ENCODE results near the gene SYP.
"Not testable (repeated sequence)": the region's sequence is repeated elsewhere in the genome, so short reads cannot be mapped to it uniquely, and the experiment has no call there.

Gene SYP

DNA sequence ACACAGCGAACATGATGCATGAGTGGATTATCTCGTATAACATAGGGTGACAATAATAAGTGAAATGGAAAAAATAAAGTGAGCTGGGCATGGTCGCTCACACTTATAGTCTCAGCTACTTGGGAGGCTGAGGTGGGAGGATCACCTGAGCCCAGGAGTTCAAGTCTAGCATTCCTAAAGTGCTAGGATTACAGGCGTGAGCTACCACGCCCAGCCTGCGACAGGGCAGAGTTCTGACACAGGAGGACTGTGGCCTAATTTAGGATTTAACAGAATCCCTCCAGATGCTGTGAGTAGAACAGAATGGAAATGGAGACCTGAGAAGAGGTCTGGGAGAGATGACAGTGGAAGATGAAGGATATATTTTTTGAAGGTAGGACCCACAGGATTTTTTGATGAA lies 10.4 kb downstream of the SYP start:
- no peak for DNase-seq (ENCODE audit: low read depth)

DNA sequence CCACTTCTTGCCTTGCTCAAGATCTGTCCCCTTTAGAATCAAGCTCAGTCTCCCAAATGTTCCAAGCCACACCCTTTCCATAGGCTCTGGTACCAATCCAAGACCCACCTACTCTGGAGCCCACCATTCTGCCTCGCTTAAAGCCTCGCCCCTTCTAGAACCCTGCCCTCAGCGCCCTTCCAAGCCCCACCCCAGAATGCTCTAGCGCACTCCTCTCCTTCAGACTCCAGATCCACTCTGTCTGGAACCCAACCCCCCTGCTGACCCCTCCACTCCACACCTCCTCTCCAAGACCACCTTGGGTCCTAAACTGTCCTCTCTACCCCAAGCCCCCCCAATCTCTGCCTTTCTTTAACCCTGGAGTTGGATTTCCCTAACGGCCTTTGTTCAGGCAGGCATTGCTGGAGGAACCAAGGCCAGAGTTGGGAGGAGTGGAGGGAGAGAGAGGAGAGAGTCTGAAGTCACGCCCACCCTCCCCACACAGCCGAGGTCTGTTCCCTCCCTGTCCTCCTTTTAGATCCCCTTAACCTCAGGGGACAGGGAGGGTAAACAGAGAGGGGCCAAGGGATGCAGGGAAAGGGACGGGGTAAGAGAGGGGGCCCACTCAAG lies 11.4 kb downstream of the SYP start:
- no peak for DNase-seq (ENCODE audit: low read depth)

DNA sequence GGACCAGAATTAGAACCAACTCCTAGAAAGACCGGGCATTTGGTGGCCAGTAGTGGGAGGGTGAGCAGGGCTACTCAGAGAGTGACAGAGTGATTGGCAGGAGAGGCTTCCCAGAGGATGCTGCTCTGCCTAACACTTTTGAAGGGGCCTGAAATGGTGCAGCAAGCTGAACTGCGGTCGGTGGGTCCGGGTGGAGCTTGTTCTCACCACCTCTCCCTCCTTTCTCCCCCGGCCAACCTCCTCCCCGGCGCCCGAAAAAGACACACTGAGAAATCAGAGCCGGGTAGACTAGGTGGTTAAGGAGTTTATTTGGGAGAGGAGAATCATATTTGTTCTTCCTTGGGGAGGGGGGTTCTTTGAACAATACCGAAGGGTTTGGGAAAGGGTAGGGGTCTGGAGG lies 12.5 kb downstream of the SYP start:
- no peak for DNase-seq (ENCODE audit: low read depth)

DNA sequence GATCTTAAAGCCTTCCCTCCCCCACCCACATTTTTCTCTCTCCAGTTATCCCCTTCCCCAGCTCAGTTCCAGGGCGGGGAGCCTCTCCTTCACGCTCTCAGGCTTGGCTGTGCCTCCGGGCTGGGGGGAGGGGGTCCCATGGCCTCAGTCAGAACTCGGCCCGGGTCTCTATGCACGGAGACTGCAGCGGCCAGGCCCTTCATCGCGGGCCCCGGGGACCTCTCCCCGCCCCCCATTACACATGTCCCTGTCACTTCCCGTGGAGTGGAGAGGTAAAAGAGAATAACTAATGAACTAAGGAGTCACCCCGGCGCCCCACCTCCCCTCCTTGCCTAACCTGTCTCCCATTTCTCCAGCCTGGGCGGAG lies 13.0 kb downstream of the SYP start:
- DNase-seq (ENCODE audit: low read depth), result no peak

DNA sequence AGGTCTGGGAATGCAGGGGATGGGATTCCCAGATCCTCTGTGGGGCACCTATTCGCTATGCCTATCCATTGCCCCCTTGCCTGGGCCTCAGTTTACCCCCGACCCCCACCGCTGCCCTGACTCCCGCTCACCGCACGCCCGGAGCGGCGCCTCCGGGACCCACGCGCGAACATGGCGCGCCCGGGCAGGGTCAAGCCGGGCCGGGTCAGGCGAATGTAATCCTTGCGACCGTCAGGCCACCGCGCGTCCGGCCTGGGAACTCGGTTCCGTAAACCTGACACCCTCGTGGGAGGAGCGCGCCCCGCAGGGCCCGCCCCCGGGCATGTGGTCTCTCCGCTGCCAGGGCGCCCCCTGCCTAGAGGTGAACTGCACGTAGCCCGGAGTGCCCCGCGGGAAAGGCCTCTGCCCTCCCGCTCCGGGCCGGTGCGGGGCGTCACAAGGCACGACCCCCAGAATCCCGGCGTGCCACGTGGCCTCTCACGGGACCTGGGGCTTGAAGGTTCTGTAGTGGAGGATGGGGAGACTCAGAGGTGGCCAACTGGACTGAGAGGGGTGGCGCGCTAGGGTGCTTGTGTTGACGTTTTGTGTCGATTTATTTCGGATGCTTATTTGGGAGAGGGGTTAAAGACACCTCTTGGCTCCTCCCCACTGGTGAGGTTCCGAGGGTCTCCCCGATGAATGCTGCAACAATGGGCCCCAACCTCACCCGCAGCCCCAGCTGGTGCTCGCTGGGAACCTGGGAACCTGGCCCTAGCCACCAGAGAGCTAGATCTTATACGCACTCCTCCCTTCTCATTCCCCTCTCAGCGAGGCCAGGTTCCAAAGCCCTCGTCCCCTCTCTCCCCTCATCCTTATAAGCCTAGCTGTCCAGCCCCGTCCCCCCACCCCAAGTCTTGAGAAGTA lies 13.6 kb downstream of the SYP start, which contains the start of gene PRICKLE3:
PRICKLE3 (minus strand) TSS at position 249 of the 903 bp plus-strand sequence; CDS start at position 173, 76 bp downstream.
- no peak for DNase-seq (ENCODE audit: low read depth)

DNA sequence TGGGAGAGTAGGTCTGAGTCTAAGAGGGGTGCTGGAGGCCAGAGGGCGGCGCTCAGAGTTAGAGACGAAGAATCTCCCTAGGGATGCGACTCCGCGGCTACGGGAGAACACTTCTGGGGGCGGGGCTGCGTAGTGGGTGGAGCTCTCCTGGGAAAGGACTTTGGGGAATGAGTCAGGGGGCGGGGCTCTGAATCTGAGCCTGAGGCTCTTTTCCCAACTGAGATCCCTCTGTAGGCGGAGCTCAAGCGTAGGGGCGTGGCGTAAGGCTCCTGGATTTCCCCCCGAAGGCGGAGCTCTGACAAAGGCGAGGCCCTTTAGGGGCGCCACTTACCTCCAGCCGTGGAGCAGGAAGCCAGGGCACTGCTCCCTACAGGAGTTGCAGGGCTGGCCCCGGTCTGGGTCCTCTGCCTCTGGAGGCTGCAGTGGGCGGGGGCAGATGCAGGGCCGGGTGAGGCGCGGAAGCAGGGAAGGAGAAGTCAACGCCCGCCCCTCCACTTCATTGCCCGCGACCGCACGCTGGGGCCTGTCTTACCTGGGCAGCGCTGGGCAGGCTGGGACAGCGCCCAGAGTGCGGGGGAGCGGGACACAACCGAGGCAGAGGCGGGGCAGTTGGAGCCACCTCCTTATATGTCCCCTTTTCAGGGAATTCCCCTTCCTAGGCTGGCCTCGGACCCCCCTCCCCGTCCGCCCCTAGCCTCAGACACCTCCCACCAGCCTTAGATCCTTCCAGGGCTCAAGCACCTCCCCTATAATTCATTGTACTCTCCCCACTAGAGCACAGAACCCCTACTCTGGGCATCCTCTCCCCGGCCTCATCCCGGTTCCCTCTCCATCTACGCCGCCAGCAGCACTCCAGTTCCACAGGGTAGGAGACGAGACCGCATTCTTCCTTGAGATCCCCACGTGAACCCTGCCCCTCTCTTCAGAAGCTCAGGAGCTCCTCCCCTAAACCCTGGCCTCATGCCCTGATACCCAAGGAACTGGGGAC lies 15.4 kb downstream of the SYP start:
- DNase-seq (ENCODE audit: low read depth), result peak; percentile 43

DNA sequence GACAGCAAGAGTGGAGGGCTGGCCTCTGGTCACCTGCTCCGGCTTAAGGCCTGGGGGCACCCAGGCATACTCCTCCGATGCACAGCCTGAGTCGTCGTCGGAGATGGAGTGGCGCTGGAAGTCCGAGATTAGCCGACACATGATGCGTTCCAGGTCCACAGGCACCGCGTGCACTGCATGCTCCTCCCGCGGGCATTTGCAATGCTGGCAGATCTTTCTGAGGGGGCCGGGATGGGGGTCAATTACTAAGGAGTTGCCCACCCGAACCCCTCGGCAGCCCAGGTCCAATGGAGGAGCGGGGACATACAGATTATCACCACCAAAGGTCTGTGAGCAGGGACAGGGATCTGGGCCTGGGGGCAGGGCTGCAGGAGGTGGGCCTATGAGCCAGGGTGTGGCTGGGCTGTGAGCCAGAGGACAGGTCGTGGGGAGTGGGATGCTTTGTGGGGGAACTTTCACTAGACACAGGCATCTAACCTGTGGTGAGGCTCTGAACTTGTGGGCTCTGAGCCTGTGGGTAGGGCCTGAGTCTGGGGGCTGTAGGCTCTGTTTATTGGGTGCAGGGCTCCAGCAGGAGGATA lies 16.2 kb downstream of the SYP start:
- DNase-seq (ENCODE audit: low read depth), result no peak

DNA sequence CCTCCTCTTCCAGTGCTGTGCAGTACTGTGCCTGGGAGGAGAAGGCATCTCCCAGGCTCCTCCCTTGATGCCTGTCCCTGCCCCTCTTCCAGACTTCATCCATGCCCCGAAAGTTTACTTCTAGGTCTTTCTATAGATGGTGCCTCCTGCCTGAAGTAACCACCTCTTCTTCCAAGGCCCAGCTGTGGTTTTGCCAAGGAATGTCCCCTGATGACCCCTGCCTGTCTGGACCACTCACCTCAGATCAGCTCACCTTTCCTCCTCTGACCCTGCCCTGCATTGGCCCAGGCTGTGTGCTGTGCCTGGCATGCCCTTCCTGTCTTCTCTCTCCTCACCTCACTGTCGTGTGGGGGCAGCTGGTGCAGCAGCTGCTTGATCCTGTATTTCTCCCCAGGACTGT lies 20.6 kb downstream of the SYP start:
- DNase-seq (ENCODE audit: low read depth), result no peak

DNA sequence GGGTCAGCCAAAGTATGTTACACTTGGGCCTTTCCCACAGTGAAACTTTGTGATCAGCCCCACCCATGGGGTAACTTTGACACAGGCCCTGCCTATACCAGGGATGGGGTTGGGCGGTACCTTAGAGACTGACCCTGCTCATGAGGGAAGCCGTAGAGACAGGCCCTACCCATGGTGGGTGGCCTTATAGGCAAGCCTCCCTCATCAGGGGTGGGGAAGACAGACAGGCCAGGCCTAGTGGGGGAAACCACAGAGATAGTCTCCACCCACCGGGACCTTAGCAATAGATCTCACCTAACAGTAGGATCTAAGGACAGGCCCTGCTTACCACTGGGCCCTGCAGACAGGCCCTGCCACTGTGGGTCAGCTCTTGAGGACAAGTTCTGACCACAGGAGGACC lies 21.5 kb downstream of the SYP start:
- DNase-seq (ENCODE audit: low read depth), result no peak

DNA sequence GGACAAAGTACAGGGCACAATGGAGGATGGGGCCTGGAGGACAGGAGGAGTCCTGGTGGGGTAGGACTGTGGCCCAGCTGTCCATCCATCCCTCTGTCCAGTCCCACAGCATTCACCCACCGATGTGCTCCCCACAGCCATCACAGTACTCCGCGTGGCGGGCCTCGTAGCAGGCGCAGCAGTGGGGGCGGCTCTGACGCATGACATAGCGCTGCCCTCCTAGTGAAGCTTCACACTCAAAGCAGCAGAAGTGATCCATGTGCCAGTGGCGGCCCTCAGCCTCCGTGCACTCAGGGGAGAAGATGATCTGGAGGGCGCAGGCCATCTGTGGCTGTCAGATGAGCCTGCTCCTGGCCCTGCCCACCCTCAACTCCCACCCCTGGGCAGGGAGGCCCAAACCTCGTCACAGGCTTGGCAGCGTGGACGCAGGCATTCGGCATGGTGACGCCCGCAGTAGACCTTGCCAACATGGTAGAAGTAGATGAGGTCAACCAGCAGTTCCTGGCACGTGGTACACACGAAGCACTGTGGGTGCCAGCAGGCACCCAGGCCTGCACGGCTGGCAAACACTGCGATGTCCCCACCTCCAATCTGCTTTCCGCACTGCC lies 22.0 kb downstream of the SYP start:
- no peak for DNase-seq (ENCODE audit: low read depth)

DNA sequence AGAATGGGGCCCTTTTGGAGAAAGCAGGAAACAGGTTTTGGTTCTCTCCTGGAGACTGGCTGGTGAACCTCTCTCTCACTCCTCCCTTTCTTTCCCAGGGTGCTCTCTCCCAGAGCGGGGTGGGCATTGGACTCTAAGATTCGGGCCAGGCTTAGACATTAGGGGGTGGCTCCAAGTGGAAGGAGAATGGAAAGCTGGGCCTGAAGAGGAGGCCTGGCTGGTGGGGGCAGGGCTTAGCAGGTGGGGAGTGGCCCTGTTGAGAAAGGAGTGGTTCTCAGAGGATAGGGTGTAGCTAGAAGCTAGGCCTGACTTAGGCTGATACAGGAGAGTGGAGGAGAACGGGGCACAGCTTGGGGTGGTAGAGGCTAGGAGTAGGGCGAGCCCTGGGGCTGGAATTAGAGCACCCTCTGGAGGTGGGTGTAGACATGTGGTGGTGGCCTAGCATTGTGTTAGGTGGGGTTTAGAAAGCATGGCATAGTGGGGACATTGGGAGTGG lies 22.6 kb downstream of the SYP start:
- no peak for DNase-seq (ENCODE audit: low read depth)

DNA sequence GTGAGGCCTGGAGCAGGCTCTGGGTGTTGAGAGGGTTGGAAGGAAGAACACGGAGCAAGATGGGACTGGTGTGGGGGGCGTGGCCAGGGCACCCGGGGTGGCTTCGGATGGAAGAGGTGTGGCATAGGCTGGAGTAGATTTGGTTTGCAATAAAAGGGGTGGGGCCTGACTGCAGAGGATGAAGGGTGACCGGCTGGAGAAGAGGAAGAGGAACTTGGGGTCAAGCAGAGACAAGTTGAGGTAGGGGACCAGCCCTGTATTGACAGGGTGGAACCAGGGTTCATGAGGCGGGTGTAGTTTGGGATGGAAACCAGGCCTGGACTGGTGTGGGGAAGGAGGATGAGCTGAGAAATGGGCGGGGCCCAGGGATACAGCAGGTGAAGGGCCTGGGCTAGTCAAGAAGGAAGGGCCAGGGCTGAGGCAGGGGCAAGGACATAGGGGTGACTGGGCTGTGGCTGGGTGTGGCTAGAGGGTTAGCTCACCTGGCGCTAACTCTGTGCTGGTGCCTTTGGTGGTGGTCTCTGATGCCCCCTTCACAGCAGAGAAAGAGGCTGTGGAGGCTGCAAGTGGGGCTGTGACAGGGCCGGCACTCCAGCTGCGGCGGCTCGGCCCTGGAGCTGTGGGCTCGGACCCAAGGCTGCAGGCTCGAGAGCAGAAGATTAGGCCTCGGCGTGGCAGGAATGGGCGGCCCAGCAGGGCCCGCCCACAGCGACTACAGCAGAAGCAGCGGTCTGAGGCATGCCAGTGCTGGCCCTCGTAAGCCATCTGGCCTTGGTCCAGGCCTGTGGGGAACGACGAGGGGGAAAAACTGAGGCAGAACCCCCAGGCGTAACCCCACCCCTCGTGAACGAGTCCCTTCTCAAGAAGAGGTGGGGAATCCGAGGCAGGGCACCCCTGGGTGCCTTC lies 23.3 kb downstream of the SYP start:
- no peak for DNase-seq (ENCODE audit: low read depth)

DNA sequence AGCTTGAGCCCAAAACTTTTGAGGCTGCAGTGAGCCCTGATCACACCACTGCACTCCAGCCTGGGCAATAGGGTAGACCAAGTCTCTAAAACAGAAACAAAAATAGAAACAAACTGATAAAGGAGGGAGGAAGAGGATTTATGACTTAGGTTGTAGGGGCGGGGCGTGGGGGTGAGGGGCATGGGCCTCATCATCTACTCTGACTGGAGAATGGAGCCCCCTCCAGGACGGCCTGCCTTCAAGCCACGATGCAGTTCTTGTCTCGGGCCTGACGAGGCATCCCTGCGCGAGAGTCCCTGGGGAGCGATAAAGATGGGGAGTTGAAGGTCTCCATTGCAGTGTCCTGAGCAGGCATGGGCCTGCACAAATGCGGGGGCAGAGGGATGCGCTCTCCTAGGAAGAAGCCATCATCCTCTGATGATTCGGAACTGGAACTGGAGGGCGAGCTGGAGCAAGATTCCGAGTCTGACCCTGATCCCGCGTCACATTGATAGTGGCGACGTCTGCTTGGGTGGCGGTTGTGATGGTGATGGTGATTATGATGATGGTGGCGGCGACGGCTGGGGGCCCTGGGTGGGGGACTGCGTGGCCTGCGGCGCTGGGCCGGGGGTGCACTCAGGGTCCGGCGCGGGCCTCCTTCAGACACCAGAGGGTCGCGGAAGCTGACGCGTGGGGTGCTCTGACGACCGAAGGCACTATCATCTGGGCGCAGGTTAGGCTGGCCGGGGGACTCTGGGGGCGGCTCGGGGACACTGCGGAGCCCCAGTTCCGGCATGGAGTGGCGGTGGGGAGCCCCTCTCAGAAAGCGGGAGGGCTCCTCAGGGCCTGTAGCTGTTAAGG lies 24.3 kb downstream of the SYP start:
- DNase-seq (ENCODE audit: low read depth), result no peak

DNA sequence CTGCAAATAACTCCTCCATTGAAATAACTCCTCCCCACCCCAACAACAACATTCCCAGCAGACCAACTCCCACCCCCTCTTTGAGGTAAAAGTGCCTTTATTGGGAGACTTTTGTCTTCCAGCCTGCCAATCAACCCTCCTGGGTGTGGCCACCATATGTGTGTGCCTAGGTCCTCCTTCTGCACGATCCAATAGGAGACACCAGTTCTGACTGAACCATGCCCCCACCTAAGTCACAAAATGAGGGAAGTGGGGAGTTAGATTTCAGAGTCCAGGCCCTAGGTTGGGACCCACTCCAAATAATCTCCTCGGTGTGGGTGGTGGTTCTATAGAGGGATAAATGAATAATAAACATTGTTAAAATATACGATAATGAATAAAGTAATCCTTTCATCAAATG lies 25.3 kb downstream of the SYP start:
- no peak for DNase-seq (ENCODE audit: low read depth)

DNA sequence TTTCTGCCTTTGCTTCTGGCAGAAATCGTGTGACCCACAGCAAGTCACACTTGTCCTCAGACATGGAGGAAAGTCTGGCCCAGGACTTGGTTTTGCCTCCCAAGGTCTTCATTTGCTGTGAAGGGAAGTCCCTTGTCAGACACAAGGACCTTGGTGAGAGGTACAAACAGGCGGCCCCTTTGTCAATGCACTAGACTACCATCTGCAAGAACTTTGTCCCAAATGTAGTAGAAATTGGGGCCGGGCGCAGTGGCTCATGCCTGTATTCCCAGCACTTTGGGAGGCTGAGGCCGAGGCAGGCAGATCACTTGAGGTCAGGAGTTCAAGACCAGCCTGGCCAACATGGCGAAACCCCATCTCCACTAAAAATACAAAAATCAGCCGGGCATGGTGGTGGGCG lies 26.4 kb downstream of the SYP start:
- not testable (repeated sequence) for DNase-seq (ENCODE audit: low read depth)

DNA sequence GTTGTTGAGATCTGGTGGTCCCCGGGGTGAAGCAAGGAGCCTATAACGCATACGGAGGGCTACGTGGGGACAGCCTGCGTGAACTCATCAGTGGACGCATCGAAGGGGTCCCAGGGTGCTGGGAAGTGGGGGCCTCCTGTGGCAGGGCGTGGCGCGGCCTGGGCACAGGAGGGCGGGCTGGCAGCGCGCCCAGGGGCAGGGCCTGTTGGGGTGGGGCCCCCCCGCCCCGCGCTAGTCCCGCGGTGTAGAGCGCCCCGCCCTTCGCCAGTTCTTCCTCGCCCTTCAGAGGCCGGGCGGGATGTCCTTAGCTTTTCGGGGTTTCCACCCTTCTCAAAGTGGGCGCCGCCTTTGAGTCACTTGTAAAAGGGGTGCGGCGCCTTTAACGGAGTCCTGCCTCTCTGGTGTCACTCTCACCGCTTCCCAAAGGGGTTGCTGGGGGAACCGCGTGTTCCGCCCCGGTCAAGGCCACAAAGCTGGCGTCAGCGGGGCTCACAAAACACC lies 27.7 kb downstream of the SYP start:
- DNase-seq (ENCODE audit: low read depth), result no peak

DNA sequence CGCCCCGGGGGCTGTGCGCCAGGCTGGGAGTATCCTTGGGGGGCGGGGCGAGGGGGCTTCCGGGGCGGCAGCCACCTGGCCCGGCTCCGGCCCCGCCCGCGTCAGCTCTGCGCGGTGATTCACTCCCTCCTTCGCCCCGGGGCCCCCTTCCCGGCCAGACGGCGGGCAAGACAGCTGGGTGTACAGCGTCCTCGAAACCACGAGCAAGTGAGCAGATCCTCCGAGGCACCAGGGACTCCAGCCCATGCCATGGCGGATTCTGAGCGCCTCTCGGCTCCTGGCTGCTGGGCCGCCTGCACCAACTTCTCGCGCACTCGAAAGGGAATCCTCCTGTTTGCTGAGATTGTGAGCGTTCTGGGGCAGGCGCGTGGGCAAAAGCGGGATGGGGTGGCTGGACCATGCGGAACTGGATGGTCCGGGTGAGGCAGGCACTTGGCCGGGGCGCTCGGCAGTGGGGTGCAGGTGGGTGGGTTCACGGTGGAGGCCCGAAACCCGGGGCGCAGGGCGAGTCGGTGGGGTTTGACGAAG lies 28.2 kb downstream of the SYP start, which contains the start of gene PLP2:
PLP2 (plus strand) TSS at position 147 of the 528 bp plus-strand sequence; CDS start at position 250, 103 bp downstream.
- no peak for DNase-seq (ENCODE audit: low read depth)

DNA sequence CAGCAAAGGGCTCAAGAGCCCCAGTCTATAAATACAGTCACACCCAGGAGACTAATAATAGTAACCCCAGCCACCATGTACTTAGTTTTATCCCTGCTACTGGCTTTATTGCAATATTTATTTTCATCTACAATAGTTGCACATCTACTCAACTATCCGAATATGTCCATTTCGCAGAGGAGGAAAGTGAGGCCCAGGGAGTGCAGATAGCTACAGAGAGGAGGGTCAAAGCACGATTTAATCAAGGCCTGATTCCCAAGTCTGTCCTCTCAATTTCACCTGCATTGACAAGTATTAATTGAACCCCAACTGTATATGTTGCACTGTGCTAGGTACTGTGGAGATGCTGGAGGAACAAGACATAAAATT lies 32.3 kb downstream of the SYP start:
- no peak for DNase-seq (ENCODE audit: low read depth)

Measured in GM04503 (cell line).